Midbrain (tissue), 1 donor: ENCODE data around the gene TLL2.

ENCODE experiments used
- DNase-seq: peaks from one replicate; lab custom pipeline; 2025; lab: John Stamatoyannopoulos, UW

The TLL2 gene

DNA sequence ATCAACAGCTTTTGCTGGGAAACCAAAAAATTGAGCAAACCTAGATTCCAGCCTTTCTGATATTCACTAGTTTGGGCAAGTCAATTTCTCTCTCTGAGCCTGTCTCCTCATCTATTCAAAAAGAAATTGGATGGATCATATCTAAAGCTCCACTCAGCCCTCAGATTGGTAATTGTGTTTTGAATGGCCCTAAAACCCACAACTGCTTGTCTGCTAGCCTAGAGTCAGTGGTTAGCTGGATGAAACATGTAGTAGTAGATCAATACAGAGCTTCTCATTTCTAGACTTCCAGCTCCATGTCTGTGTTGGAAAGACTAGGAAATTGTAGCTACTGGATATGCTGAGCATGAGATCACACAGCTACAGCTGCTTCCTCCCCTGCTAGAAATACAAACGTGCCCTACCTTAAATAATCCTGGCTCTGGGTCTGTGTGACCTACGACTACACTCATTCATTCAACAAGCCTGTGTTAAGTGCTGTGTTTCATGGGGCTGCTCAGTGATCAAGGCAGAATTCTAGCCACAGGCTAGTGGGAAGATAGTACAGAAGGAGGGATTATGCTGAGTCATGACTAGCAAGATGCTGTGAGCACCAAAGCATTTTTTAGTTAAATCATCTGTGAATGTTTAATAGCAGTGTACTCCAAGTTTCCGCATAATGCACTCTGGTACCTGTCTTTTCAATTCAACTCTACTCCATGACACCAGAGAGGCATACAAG is 193.8 kb downstream of the TLL2 start:
- no peak for DNase-seq

DNA sequence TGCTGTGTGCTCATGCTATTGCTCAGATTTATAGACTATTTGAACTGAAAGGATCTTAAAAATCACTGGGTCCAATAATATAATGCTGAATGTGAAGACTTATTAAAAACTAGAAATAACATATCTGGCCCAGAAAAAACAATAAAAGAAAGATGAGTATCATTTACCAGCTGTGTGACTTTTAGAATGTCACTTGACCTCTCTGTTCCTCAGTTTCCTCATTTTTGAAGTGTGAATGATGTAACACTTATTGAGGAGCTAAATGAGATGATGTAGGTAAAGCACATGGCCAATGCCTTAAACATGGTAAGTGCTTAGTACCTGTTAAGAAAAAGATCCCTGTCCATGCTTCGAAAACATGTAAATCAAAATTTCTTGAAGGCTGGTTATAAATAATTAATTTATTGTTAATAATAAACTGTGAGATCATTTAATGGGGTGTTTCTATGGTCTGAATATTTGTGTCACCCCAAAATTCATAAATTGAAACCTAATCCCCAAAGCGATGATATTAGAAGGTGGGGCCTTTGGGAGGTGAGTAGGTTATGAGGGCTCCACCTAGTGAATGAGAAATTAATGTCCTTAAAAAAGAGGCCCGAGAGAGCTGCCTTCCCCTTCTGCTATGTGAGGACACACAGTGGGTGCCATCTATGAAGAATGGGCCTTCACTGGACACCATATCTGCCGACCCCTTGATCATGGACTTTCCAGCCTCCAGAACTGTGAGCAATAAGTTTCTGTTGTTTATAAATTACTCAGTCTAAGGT is 196.5 kb downstream of the TLL2 start:
- no peak for DNase-seq
